Right lobe of liver (tissue), 6 donors: Measurements from ENCODE around the gene TRIP6. TPM values are rescaled to one million over a fixed set of nuclear protein-coding genes. Genes with fewer than 3 reads are reported as not detected.
A peak's percentile ranks its signal among the peaks of the same experiment; 100 is the strongest.

Experiments
- ATAC-seq, 4 donors: fragments of 200-7000 bp; cut with Tn5 transposase; one replicate each; pipeline ENCODE4 v1.9.1; 2020; ENCODE audit warnings: mild to moderate bottlenecking in 4 of 4, moderate library complexity in 4 of 4
- DNase-seq, 3 donors: peaks; one replicate each; pipeline ENCODE4 v3.0.0-alpha.2; 2020
- H3K27ac ChIP-seq, 3 donors: fragments of 200-600 bp; one replicate each; pipeline ENCODE4 v1.8.0; 2022
- H3K27me3 ChIP-seq, 2 donors: fragments of 200-600 bp; one replicate each; pipeline ENCODE4 v1.8.0; 2022
- H3K36me3 ChIP-seq, 4 donors: fragments of 200-600 bp; sonication (generic) in 1 of 4; one replicate each; pipeline versions ENCODE4 v1.5.1 to v1.8.0; 2017 to 2022; ENCODE audit warnings: control low read depth in 1 of 4
- H3K4me1 ChIP-seq, 4 donors: fragments of 200-600 bp; sonication (generic) in 1 of 4; one replicate each; pipeline versions ENCODE4 v1.5.1 to v1.8.0; 2017 to 2022; ENCODE audit warnings: control low read depth in 1 of 4
- H3K4me3 ChIP-seq, 3 donors: fragments of 200-600 bp; one replicate each; pipeline ENCODE4 v1.8.0; 2022
- H3K9me3 ChIP-seq, 4 donors: fragments of 200-600 bp; sonication (generic) in 1 of 4; one replicate each; pipeline versions ENCODE4 v1.5.1 to v1.8.0; 2017 to 2022; ENCODE audit warnings: control low read depth in 1 of 4
- CTCF ChIP-seq, 4 donors: fragments of 200-600 bp in 3 of 4; fragments of 450-650 bp in 1 of 4; IDR thresholded peaks; one replicate each; pipeline versions ENCODE4 v1.5.1 to v1.8.0; 2016 to 2022; ENCODE audit warnings: antibody characterized with exemption in 4 of 4, mild to moderate bottlenecking in 2 of 4
- POLR2A ChIP-seq: fragments of 450-650 bp; IDR thresholded peaks from one replicate; pipeline ENCODE4 v1.6.1; 2017; ENCODE audit warnings: antibody characterized with exemption, mild to moderate bottlenecking
- WGBS: methylation state at CpG from one replicate; pipeline ENCODE4 v1.1.6; 2018; ENCODE audit warnings: low coverage, low lambda C conversion rate; ENCODE audit not compliant: insufficient coverage; ENCODE audit errors: missing lambda C conversion rate; 5-methylcytosine and 5-hydroxymethylcytosine counted together
- intact Hi-C, 2 donors: fragments of 100-400 bp; cut with DNase I; formaldehyde crosslinking; loops; one replicate each; pipeline versions ENCODE4 v1.11.2 to v1.14.1; 2022
- long read RNA-seq: library from polyadenylated mRNA; unstranded; transcript quantifications from one replicate; pipeline ENCODE4 v2.0.0, GENCODE V29; 2019
- total RNA-seq, 6 experiments: library from RNA; depleted of rRNA in 2 of 6; stranded (reverse); fragments of >200 nt in 2 of 6; fragmentation: NEBNext Ultra II Directional in 3 of 6; extraction: Animal tissue kit (Norgen Biotek cat#: 25700) in 3 of 6; gene quantifications; one replicate each; pipeline versions ENCODE4 v1.1.0 to v1.2.4, GENCODE V29; 2016 to 2023
- donor health status: DM: no; HTN: yes; CAD: no.
- donor health status: DM: no; HTN: no; CAD: no.
- donor health status: DM: no; HTN: no; CAD: no.
- donor health status: DM: no; HTN: yes; CAD: no.
- donor health status: DM: no; HTN: yes; CAD: no.

The TRIP6 gene, protein sequence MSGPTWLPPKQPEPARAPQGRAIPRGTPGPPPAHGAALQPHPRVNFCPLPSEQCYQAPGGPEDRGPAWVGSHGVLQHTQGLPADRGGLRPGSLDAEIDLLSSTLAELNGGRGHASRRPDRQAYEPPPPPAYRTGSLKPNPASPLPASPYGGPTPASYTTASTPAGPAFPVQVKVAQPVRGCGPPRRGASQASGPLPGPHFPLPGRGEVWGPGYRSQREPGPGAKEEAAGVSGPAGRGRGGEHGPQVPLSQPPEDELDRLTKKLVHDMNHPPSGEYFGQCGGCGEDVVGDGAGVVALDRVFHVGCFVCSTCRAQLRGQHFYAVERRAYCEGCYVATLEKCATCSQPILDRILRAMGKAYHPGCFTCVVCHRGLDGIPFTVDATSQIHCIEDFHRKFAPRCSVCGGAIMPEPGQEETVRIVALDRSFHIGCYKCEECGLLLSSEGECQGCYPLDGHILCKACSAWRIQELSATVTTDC
- 10 to 100 TPM; 21.4 to 58.6 (median 43.2) TPM for total RNA-seq
- long read RNA-seq, partial matches to known transcripts, result 1 of 2 reads
- long read RNA-seq, other reads (novel, unspliced or antisense), result 0 of 2 reads

DNA sequence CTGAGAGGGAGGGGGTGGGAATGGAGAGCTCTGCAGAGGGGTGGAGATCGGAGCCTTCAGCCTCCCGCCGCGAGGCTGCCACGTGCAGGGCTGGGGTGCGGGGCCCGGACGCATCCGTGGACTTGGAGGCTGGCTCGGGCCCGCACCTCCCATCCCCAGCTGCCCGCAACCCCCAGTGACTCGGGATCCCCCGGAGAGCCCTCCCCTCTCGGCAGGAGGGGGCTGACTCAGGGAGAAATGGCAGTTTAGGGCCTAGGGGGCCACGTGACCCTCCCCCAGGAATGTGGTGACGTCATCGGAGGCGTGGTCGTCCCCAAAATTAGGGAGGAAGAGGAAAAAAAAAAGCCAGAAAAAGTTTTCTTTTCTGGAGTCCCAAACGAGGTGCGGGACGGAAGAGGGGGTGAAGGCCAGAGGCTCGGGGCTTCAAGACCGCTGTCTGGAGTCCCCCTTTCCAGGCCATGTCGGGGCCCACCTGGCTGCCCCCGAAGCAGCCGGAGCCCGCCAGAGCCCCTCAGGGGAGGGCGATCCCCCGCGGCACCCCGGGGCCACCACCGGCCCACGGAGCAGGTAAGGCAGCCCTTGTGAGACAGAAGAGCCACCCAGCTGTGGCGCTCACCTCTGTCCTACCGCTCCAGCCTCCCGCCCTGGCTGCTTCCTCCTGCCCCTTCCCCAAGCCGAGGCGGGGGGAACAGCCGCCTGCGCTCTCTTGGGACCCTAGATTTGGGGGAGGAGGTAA, at the start of gene TRIP6:
TSS of gene TRIP6 (plus strand) at position 348 of the 736 bp plus-strand sequence. CDS start at position 459, 111 bp downstream.
- WGBS, result under 1% methylated on average over 15 of the region's 42 CpGs
- peaks cover 0 to 21% (median 9%) of the 10 kb centered on the region in 4 donors for H3K36me3 ChIP-seq
- intact Hi-C loops, result no loop called here

DNA sequence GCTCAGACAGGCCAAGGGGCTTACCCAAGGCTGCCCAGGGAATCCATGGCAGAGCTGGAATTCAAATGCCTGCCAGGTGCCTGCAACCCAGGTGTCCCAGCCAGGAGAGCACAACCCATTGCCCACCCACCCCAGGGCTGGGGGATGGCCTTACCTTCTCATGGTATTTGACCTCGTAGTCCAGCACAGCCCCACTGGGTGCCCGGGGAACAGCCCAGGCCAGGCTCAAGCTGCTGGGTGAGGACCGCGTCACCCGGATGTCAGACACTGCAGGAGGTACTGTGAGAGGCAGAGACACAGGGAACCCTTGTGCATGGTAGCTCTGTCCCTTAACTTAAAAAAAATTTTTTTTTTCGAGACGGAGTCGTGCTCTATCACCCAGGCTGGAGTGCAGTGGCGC, 48.8 kb upstream of the TRIP6 start:
- TF ChIP-seq POLR2A, result no peak
- no peak for TF ChIP-seq CTCF (IDR thresholded peaks at IDR 0.05)
- H3K9me3 ChIP-seq, result no peaks in the 10 kb centered on the region
- no peak for ATAC-seq
- 100% methylated on average over 1 of the region's 9 CpGs for WGBS
- DNase-seq, result no peak
- intact Hi-C loops, result no loop called here
- no peak overlapping the region for H3K4me3 ChIP-seq
- peaks cover 0 to 43% (median 8%) of the 10 kb centered on the region in 4 donors for H3K4me1 ChIP-seq
- H3K36me3 ChIP-seq, result peaks cover 5 to 76% (median 28%) of the 10 kb centered on the region in 4 donors
- H3K27me3 ChIP-seq, result no peaks in the 10 kb centered on the region
- H3K27ac ChIP-seq, result no peak overlapping the region

More for the DNA sequence above, at the start of gene TRIP6:
- DNase-seq (peak; percentile 82 to 86 (median 84)), ATAC-seq (peak; percentile 50 to 64 (median 55))
- Histone ChIP-seq H3K27ac (peak within 1 kb of the TSS; percentile 95 to 99 (median 96)), H3K4me3 (peak within 1 kb of the TSS; percentile 87 to 99 (median 94)), H3K27me3 (no peaks in the 10 kb centered on the region), H3K4me1 (peaks cover 0 to 28% (median 9%) of the 10 kb centered on the region in 4 donors), H3K9me3 (no peaks in the 10 kb centered on the region)
- TF ChIP-seq POLR2A (peak; percentile 41), CTCF (IDR thresholded peaks at IDR 0.05) (no peak)

GRCh38 chr7:100818825-100819224, 48.4 kb upstream of the TRIP6 start:
- DNase-seq, result no peak
- Histone ChIP-seq H3K27me3 (no peaks in the 10 kb centered on the region), H3K9me3 (no peaks in the 10 kb centered on the region), H3K4me1 (peaks cover 0 to 44% (median 7%) of the 10 kb centered on the region in 4 donors), H3K27ac (no peak overlapping the region), H3K36me3 (peaks cover 5 to 76% (median 28%) of the 10 kb centered on the region in 4 donors), H3K4me3 (no peak overlapping the region)
- intact Hi-C loops, result no loop called here
- WGBS, result 73% methylated on average over 6 of the region's 6 CpGs
- ATAC-seq, result no peak
- TF ChIP-seq POLR2A (no peak), CTCF (IDR thresholded peaks at IDR 0.05) (no peak)

DNA sequence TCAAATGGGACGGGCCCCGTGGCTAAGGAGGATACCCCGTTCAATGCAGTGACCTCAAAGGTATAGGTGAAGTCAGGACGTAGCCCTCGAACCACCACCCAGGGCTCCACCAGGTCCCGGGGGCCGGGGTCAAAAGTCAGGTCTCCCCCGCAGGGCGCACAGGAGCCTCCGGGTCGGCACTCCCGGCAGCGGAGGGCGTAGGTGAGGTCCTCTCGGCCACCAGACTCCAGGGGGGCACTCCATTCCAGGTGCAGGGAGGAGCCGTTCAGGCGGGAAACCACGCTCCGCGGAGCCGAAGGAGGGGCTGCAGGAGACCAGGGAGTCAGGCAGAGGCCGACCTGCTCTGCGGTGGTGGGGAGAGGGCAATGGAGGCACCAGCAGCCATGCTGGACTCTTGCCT, 47.6 kb upstream of the TRIP6 start:
- Histone ChIP-seq H3K27me3 (no peaks in the 10 kb centered on the region), H3K27ac (no peak overlapping the region), H3K4me3 (no peak overlapping the region), H3K36me3 (peaks cover 5 to 73% (median 28%) of the 10 kb centered on the region in 4 donors), H3K9me3 (no peaks in the 10 kb centered on the region), H3K4me1 (peaks cover 0 to 40% (median 6%) of the 10 kb centered on the region in 4 donors)
- TF ChIP-seq CTCF (IDR thresholded peaks at IDR 0.05) (no peak), POLR2A (no peak)
- intact Hi-C loops, result no loop called here
- DNase-seq (peak in 1 of 3 donors; percentile 48), ATAC-seq (no peak)
- WGBS, result 85% methylated on average over 5 of the region's 23 CpGs
